HepG2 (cell line): ENCODE measurements around the gene TESPA1. TPM values are rescaled to one million over a fixed set of nuclear protein-coding genes. Genes with fewer than 3 reads are reported as not detected.

ENCODE experiments used
- ATAC-seq: fragments of 200-7000 bp; cut with Tn5 transposase; 3 replicates; pipeline ENCODE4 v1.9.1; 2020; ENCODE audit warnings: mild to moderate bottlenecking, moderate library complexity
- BruUV-seq: library from RNA; stranded (reverse); fragments of 400-500 nt; replicated peaks from 2 replicates; lab custom pipeline; 2021; lab: Mats Ljungman, UMichigan
- CTCF ChIA-PET: fragments of 300-600 bp; formaldehyde crosslinking; extraction: SDS; loops from one replicate; lab custom pipeline; 2021; ENCODE audit warnings: low total read pairs, inconsistent platforms, low intra/inter-chr PET ratio; lab: Yijun Ruan, JAX
- POLR2A ChIA-PET: fragments of 350-600 bp; sonication (Branson Sonifier 250); formaldehyde crosslinking; loops from one replicate; lab custom pipeline; 2020; ENCODE audit warnings: antibody characterized with exemption, inconsistent platforms; lab: Yijun Ruan, JAX
- DNase-seq: peaks from one replicate; pipeline ENCODE4 v3.0.0-alpha.2; 2015; ENCODE audit warnings: low spot score
- FAIRE-seq: peaks from 3 replicates; lab custom pipeline; 2011; peaks lifted over from hg19 to GRCh38; lab: Jason Lieb, UNC
- H2AFZ ChIP-seq: one replicate; pipeline ENCODE4 v1.6.1; 2011; ENCODE audit warnings: low read length, inconsistent platforms
- H3K27ac ChIP-seq: fragments of 300-600 bp; 3 replicates; pipeline ENCODE4 v1.8.0; 2011; ENCODE audit warnings: mixed run types, mild to moderate bottlenecking, mixed read lengths, low read length, inconsistent platforms; ENCODE audit not compliant: insufficient read depth; ENCODE audit errors: extremely low read length
- H3K27me3 ChIP-seq, 2 experiments: fragments of 200-600 bp in 1 of 2; 2 replicates in 1 of 2; 3 replicates in 1 of 2; pipeline versions ENCODE4 v1.6.0 to v1.8.0; 2011; ENCODE audit warnings: low read length in 2 of 2, mild to moderate bottlenecking in 2 of 2, moderate library complexity in 2 of 2, inconsistent platforms in 1 of 2; ENCODE audit not compliant: insufficient read depth in 2 of 2, control insufficient read depth in 1 of 2
- H3K36me3 ChIP-seq, 2 experiments: fragments of 200-600 bp in 1 of 2; replicated peaks in 1 of 2; 2 replicates in 1 of 2; 3 replicates in 1 of 2; pipeline versions ENCODE4 v1.5.1 to v1.8.0; 2011; ENCODE audit warnings: low read length in 2 of 2, inconsistent platforms in 1 of 2; ENCODE audit not compliant: insufficient read depth in 2 of 2, control insufficient read depth in 1 of 2
- H3K4me1 ChIP-seq: 2 replicates; pipeline ENCODE4 v1.5.1; 2012; ENCODE audit warnings: low read length, inconsistent platforms; ENCODE audit not compliant: insufficient read depth
- H3K4me2 ChIP-seq: 2 replicates; pipeline ENCODE4 v1.6.0; 2011; ENCODE audit warnings: low read depth, low read length, inconsistent platforms
- H3K4me3 ChIP-seq, 3 experiments: fragments of 200-600 bp in 1 of 3; sonication (generic), shearing (Covaris generic) in 1 of 3; replicated peaks in 1 of 3; 2 replicates each; pipeline ENCODE4 v1.5.1; 2011 to 2016; ENCODE audit warnings: low read length in 3 of 3, inconsistent platforms in 2 of 3, low read depth in 2 of 3, mild to moderate bottlenecking in 2 of 3, control low read depth in 1 of 3, mixed read lengths in 1 of 3; ENCODE audit not compliant: insufficient read depth in 1 of 3
- H3K79me2 ChIP-seq: one replicate; pipeline ENCODE4 v1.6.1; 2011; ENCODE audit warnings: low read length, inconsistent platforms; ENCODE audit not compliant: insufficient read depth
- H3K9ac ChIP-seq: 2 replicates; pipeline ENCODE4 v1.6.0; 2011; ENCODE audit warnings: mild to moderate bottlenecking, low read depth, low read length, inconsistent platforms; ENCODE audit not compliant: insufficient read depth
- H3K9me3 ChIP-seq: 2 replicates; pipeline ENCODE4 v1.5.1; 2012; ENCODE audit warnings: mild to moderate bottlenecking, low read length
- H4K20me1 ChIP-seq: 2 replicates; pipeline ENCODE4 v1.6.0; 2011; ENCODE audit warnings: inconsistent platforms, mild to moderate bottlenecking, low read length, moderate library complexity; ENCODE audit not compliant: insufficient read depth
- HMGXB4 ChIP-seq, 2 experiments: sonication (generic) in 1 of 2; formaldehyde crosslinking in 1 of 2; IDR thresholded peaks; 2 replicates each; pipeline versions ENCODE4 v1.4.0 to v1.6.1; 2018 to 2020; ENCODE audit warnings: missing genetic modification reagents in 2 of 2, borderline replicate concordance in 1 of 2, low read depth in 1 of 2, mild to moderate bottlenecking in 1 of 2, missing biosample characterization in 1 of 2
- KLF16 ChIP-seq, 2 experiments: sonication (generic) in 1 of 2; formaldehyde crosslinking in 1 of 2; IDR thresholded peaks; 2 replicates each; pipeline versions ENCODE4 v1.6.1 to v1.8.0; 2016 to 2023; ENCODE audit warnings: missing genetic modification reagents in 2 of 2, missing compliant biosample characterization in 1 of 2
- MAZ ChIP-seq, 2 experiments: sonication (generic) in 1 of 2; formaldehyde crosslinking in 1 of 2; IDR thresholded peaks; 2 replicates each; pipeline versions ENCODE4 v1.5.0 to v1.6.1; 2012 to 2020; ENCODE audit warnings: low read depth in 2 of 2, mild to moderate bottlenecking in 2 of 2, borderline replicate concordance in 1 of 2, improper control_type of control experiment in 1 of 2, low read length in 1 of 2, missing genetic modification reagents in 1 of 2, moderate library complexity in 1 of 2
- MBD4 ChIP-seq: IDR thresholded peaks from 2 replicates; pipeline ENCODE4 v1.6.1; 2012; ENCODE audit warnings: low read length, inconsistent platforms, borderline replicate concordance
- MYNN ChIP-seq: sonication (generic); formaldehyde crosslinking; IDR thresholded peaks from 2 replicates; pipeline ENCODE4 v1.4.0; 2020; ENCODE audit warnings: mild to moderate bottlenecking, low read depth, missing genetic modification reagents
- NR1H2 ChIP-seq: sonication (generic); formaldehyde crosslinking; IDR thresholded peaks from 2 replicates; pipeline ENCODE4 v1.8.1; 2022; ENCODE audit warnings: low read depth, missing genetic modification reagents, borderline replicate concordance
- RARA ChIP-seq: IDR thresholded peaks from 2 replicates; pipeline ENCODE4 v1.6.1; 2016; ENCODE audit warnings: missing genetic modification reagents, missing compliant biosample characterization
- SIN3B ChIP-seq: fragments of 150-350 bp; IDR thresholded peaks from 2 replicates; pipeline ENCODE4 v1.6.1; 2014; ENCODE audit warnings: low read length
- SIX1 ChIP-seq: sonication (generic); formaldehyde crosslinking; IDR thresholded peaks from 2 replicates; pipeline ENCODE4 v1.4.0; 2020; ENCODE audit warnings: missing genetic modification reagents, borderline replicate concordance
- TFE3 ChIP-seq: IDR thresholded peaks from 2 replicates; pipeline ENCODE4 v1.6.1; 2016
- ZNF652 ChIP-seq: IDR thresholded peaks from 2 replicates; pipeline ENCODE4 v1.6.1; 2016; ENCODE audit warnings: low read depth, borderline replicate concordance
- ZNF672 ChIP-seq: sonication (generic); formaldehyde crosslinking; IDR thresholded peaks from 2 replicates; pipeline ENCODE4 v1.8.1; 2022; ENCODE audit warnings: missing genetic modification reagents
- ZNF75D ChIP-seq: sonication (generic); formaldehyde crosslinking; IDR thresholded peaks from 2 replicates; pipeline ENCODE4 v1.8.1; 2023; ENCODE audit warnings: missing genetic modification reagents, mild to moderate bottlenecking, borderline replicate concordance
- WGBS: methylation state at CpG from one replicate; pipeline ENCODE4 v1.1.6; 2017; ENCODE audit warnings: low lambda C conversion rate; 5-methylcytosine and 5-hydroxymethylcytosine counted together
- in situ Hi-C: cut with HindIII; loops from 2 replicates; pipeline ENCODE4 v1.10.0; 2017; ENCODE audit warnings: low pct_unique_long_range_greater_than_20kb; ENCODE audit not compliant: extremely low pct_ligation_motif_present
- intact Hi-C: fragments of 100-400 bp; cut with micrococcal nuclease; formaldehyde crosslinking; loops from one replicate; pipeline ENCODE4 v1.10.0; 2022; ENCODE audit not compliant: unreplicated experiment
- polyA plus RNA-seq, 8 experiments: library from polyadenylated mRNA; depleted of rRNA in 3 of 8; stranded (reverse) in 7 of 8; unstranded in 1 of 8; fragments of >200 nt; fragmentation: Illumina TruSeq in 4 of 8; extraction: Trizol in 4 of 8; gene quantifications; 2 replicates each; pipeline versions ENCODE4 v1.2.1 to v1.2.3, GENCODE V29; 2011 to 2016; ENCODE audit warnings: low read depth in 4 of 8, missing spikeins in 1 of 8, mixed read lengths in 1 of 8; ENCODE audit not compliant: insufficient read depth in 1 of 8
- total RNA-seq, 5 experiments: library from RNA; depleted of rRNA; stranded (reverse); fragments of >200 nt; fragmentation: Illumina TruSeq; extraction: Trizol; gene quantifications; 2 replicates each; pipeline ENCODE4 v1.2.3, GENCODE V29; 2016; ENCODE audit warnings: low read depth in 1 of 5
- TF ChIP-seq, protein P1 (sequence below): sonication (generic); formaldehyde crosslinking; IDR thresholded peaks from 2 replicates; pipeline ENCODE4 v1.4.0; 2020; ENCODE audit warnings: missing genetic modification reagents
- TF ChIP-seq, protein P2 (sequence below): sonication (generic); formaldehyde crosslinking; IDR thresholded peaks from 2 replicates; pipeline ENCODE4 v1.5.0; 2020; ENCODE audit warnings: mild to moderate bottlenecking, missing genetic modification reagents

TESPA1 gene
- total and polyA plus RNA-seq, 2 of the 13 experiments (the other 11 are each of a cell fraction or from before 2014, with no cell fraction given), result not detected

DNA sequence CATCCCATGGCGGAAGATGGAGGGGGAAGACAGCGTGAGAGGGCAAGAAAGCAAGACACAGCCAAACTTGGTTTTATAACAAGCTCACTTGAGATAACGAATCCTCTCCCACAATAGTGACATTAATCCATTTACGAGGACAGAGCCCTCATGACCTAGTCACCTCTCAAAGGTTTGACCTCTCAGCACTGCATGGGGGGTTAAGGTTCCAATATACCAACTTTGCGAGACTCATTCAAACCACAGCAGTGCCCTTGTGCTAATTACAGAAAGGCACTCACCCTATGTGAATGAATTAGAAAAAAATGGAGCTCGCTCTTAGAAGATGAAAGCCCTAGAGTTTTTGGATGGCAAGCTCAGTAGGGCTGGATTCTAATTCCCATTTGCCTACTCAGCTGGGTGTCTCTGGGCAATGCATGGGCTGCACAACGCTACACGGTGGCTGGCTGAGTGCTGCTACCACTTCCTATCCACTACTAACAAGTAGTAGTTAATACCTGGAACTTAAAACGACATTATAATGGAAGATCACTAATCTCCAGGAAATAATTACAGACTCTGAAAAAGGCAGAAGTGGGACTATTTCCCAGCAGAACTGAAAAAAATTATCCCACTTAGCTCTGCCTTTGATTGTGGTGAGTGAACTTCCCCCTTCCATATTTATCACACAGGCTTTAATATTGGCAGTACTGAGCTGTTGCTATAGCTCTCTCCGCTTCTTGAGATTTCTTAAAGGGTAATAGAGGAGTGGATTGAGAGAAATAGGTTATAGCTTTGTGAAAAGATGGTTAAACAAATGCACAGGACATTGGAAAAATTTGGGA, 27.5 kb downstream of the TESPA1 start:
- BruUV-seq, result no TSS peak
- ATAC-seq, result no peak
- Histone ChIP-seq H3K9ac (no peak overlapping the region), H3K4me3 (no peak overlapping the region), H3K36me3 (no peaks in the 10 kb centered on the region), H3K9me3 (no peaks in the 10 kb centered on the region), H3K4me1 (no peaks in the 10 kb centered on the region), H4K20me1 (no peaks in the 10 kb centered on the region), H3K27me3 (0 out of 5 replicates have a peak, but pooled peaks cover 0 to 4% of the 10 kb centered on the region in 2 experiments), H2AFZ (no peak overlapping the region), H3K27ac (no peak overlapping the region), H3K79me2 (no peaks in the 10 kb centered on the region), H3K4me2 (no peak overlapping the region)
- ChIA-PET POLR2A (no interaction called here), CTCF (interaction anchor here (1.3 to 2.4 kb wide), 6 partner anchors 103 to 254 kb away, joined by 3 to 23 read pairs (median 14); partner anchors contain the start of gene MUCL1)
- no peak for FAIRE-seq
- 19% methylated on average over 10 of the region's 10 CpGs for WGBS
- DNase-seq, result no peak
- in situ Hi-C loops (loop anchor here (10.0 kb wide), 1 partner anchor 202 kb away; no protein-coding TSS in a partner anchor), intact Hi-C loops (no loop called here)
- TF ChIP-seq ZNF652 (CRISPR knock-in tag), result no peak
- no peak for TF ChIP-seq RARA
- TF ChIP-seq NR1H2 (CRISPR knock-in tag), result no peak
- TF ChIP-seq SIX1 (CRISPR knock-in tag), result no peak
- no peak for TF ChIP-seq MBD4
- TF ChIP-seq ZNF672 (CRISPR knock-in tag), result no peak
- TF ChIP-seq, protein P1, sequence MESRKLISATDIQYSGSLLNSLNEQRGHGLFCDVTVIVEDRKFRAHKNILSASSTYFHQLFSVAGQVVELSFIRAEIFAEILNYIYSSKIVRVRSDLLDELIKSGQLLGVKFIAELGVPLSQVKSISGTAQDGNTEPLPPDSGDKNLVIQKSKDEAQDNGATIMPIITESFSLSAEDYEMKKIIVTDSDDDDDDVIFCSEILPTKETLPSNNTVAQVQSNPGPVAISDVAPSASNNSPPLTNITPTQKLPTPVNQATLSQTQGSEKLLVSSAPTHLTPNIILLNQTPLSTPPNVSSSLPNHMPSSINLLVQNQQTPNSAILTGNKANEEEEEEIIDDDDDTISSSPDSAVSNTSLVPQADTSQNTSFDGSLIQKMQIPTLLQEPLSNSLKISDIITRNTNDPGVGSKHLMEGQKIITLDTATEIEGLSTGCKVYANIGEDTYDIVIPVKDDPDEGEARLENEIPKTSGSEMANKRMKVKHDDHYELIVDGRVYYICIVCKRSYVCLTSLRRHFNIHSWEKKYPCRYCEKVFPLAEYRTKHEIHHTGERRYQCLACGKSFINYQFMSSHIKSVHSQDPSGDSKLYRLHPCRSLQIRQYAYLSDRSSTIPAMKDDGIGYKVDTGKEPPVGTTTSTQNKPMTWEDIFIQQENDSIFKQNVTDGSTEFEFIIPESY (CRISPR knock-in tag), result no peak
- TF ChIP-seq ZNF75D (CRISPR knock-in tag), result no peak
- TF ChIP-seq HMGXB4 (CRISPR knock-in tag; IDR thresholded peaks at IDR 0.05; ENCODE audit: borderline replicate concordance in 1 of 2, low read depth in 1 of 2), result no peak
- no peak for TF ChIP-seq MYNN (CRISPR knock-in tag)
- no peak for TF ChIP-seq TFE3 (CRISPR knock-in tag)
- TF ChIP-seq, protein P2, sequence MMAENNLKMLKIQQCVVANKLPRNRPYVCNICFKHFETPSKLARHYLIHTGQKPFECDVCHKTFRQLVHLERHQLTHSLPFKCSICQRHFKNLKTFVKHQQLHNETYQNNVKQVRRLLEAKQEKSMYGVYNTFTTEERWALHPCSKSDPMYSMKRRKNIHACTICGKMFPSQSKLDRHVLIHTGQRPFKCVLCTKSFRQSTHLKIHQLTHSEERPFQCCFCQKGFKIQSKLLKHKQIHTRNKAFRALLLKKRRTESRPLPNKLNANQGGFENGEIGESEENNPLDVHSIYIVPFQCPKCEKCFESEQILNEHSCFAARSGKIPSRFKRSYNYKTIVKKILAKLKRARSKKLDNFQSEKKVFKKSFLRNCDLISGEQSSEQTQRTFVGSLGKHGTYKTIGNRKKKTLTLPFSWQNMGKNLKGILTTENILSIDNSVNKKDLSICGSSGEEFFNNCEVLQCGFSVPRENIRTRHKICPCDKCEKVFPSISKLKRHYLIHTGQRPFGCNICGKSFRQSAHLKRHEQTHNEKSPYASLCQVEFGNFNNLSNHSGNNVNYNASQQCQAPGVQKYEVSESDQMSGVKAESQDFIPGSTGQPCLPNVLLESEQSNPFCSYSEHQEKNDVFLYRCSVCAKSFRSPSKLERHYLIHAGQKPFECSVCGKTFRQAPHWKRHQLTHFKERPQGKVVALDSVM (CRISPR knock-in tag), result no peak
- TF ChIP-seq KLF16 (CRISPR knock-in tag; IDR thresholded peaks at IDR 0.05), result no peak
- no peak for TF ChIP-seq MAZ (IDR thresholded peaks at IDR 0.05; ENCODE audit: borderline replicate concordance, low read depth, low read length)
- TF ChIP-seq MAZ (CRISPR knock-in tag; IDR thresholded peaks at IDR 0.05; ENCODE audit: low read depth), result no peak
- no peak for TF ChIP-seq SIN3B
